IPS-18c (cell line): Measurements from ENCODE around the gene ZNF501.

Experiments
- H3K4me3 ChIP-seq: 2 replicates; pipeline ENCODE4 v1.7.0; 2013; ENCODE audit warnings: low read depth, mild to moderate bottlenecking, low read length, moderate library complexity; ENCODE audit not compliant: insufficient read depth
- H3K9me3 ChIP-seq: one replicate; pipeline ENCODE4 v1.6.1; 2013; ENCODE audit warnings: mild to moderate bottlenecking, low read length, moderate library complexity; ENCODE audit not compliant: control insufficient read depth, insufficient read depth

The ZNF501 gene

GRCh38 chr3:44772099-44772442 lies 42.6 kb downstream of the ZNF501 start:
- Histone ChIP-seq H3K9me3 (peaks cover 8% of the 10 kb centered on the region), H3K4me3 (no peak overlapping the region)

GRCh38 chr3:44782891-44783290 lies 53.5 kb downstream of the ZNF501 start:
- no peak overlapping the region for H3K4me3 ChIP-seq
- no peaks in the 10 kb centered on the region for H3K9me3 ChIP-seq
